GM12875 (cell line): Measurements from ENCODE around the gene MB21D2.
"Not testable (repeated sequence)": the region's sequence is repeated elsewhere in the genome, so short reads cannot be mapped to it uniquely, and the experiment has no call there.

Experiments used
- H3K4me3 ChIP-seq: one replicate; pipeline ENCODE4 v1.5.1; 2011; ENCODE audit warnings: low read depth, low read length, control low read depth
- TF ChIP-seq, protein P1 (sequence below): IDR thresholded peaks from 2 replicates; pipeline ENCODE4 v1.5.1; 2011; ENCODE audit warnings: low read depth, mild to moderate bottlenecking, control low read depth, inconsistent platforms, low read length, moderate library complexity, borderline replicate concordance; ENCODE audit not compliant: insufficient read depth

MB21D2 gene

DNA sequence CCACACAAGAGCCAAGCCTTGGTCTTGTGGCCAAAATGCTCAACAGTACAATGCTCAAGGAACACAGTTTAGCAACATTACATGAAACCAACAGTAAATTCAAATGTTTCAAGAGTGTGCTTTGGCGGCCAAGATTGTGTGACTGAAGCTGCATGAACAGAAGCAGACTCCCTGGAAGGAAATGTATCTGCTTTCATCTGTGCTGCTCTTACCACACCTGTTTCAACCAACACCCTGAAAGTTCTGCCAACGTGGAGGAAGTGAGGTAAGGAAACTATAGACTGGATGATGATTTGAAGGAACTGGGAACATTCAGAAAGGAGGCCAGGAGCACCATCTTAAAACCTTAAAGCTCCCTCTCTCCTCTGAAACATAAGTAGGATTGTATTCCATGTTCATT is 55.7 kb downstream of the MB21D2 start:
- TF ChIP-seq, protein P1, sequence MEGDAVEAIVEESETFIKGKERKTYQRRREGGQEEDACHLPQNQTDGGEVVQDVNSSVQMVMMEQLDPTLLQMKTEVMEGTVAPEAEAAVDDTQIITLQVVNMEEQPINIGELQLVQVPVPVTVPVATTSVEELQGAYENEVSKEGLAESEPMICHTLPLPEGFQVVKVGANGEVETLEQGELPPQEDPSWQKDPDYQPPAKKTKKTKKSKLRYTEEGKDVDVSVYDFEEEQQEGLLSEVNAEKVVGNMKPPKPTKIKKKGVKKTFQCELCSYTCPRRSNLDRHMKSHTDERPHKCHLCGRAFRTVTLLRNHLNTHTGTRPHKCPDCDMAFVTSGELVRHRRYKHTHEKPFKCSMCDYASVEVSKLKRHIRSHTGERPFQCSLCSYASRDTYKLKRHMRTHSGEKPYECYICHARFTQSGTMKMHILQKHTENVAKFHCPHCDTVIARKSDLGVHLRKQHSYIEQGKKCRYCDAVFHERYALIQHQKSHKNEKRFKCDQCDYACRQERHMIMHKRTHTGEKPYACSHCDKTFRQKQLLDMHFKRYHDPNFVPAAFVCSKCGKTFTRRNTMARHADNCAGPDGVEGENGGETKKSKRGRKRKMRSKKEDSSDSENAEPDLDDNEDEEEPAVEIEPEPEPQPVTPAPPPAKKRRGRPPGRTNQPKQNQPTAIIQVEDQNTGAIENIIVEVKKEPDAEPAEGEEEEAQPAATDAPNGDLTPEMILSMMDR = no peak
- H3K4me3 ChIP-seq = no peak overlapping the region

GRCh38 chr3:192860454-192860853 is 57.2 kb downstream of the MB21D2 start:
- TF ChIP-seq, protein P1 = no peak

GRCh38 chr3:192858849-192859585 is 58.6 kb downstream of the MB21D2 start:
- H3K4me3 ChIP-seq = no peak overlapping the region
- TF ChIP-seq, protein P1 = no peak

More at GRCh38 chr3:192860454-192860853, 57.2 kb downstream of the MB21D2 start:
- H3K4me3 ChIP-seq = no peak overlapping the region

DNA sequence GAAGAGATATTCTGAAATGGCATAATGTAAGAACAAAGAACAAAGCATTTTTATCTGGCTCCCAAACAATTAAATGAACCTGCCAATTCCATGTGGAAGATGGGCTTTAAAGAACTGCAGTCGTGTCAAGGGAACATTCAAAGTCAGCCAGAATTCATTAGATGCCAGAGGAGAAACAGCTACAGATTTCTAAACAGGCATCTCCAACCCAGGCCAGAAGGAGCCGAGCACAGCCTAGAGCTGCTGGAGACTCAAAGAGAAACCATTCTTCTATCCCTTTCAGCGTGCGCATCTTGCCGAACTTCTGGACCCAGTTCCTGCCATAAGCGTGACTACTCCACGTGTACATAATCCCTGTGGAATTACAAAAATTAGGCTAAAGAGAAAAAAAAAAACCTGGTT is 60.4 kb downstream of the MB21D2 start:
- TF ChIP-seq, protein P1 = no peak
- H3K4me3 ChIP-seq = no peak overlapping the region

DNA sequence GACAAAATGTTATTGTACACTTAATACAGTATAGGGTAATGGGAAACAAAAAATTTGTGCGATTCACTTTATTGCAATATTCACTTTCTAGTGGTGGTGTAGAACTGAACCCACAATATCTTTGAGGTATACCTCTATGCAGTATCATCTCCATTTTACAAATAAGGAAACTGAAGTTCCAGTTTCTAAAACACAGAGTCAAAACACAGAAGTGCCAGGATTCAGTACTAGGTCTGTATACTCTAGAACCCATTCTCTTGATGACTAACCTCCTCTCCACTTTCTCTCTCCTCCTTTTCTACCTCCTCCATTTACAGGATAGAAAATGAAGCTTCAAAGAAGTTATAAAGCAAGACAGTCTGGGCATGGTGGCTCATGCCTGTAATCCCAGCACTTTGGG is 62.2 kb downstream of the MB21D2 start:
- TF ChIP-seq, protein P1 = no peak

DNA sequence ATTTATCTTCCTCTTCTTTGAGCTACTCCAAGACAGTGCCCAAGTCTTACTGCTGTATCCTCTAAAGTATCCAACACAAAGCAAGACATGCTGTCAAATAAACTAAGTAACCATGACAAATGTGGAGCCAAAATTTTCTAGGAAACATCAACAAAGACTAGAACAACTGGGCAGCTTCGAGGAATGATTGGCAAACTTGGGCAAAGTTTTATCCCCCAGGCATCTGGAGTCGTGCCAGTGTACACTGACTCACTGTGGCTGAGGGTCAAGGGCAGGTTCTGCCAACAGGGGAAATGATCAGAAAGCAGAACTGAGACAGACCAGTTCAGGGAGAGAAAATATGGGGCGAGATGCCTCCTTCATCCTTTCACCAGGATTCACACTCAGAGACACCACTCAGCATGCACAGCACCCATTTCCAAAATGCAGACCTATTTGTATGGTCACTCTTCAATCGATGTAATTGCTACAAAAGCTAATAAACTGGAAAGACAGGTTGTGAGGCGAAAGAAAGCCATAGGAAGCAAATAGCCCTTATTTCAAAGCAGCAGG is 65.8 kb downstream of the MB21D2 start:
- H3K4me3 ChIP-seq = no peak overlapping the region
- TF ChIP-seq, protein P1 = no peak

More for the DNA sequence above, 62.2 kb downstream of the MB21D2 start:
- H3K4me3 ChIP-seq = no peak overlapping the region

GRCh38 chr3:192850451-192850981 is 67.1 kb downstream of the MB21D2 start:
- TF ChIP-seq, protein P1 = no peak
- H3K4me3 ChIP-seq = no peak overlapping the region

DNA sequence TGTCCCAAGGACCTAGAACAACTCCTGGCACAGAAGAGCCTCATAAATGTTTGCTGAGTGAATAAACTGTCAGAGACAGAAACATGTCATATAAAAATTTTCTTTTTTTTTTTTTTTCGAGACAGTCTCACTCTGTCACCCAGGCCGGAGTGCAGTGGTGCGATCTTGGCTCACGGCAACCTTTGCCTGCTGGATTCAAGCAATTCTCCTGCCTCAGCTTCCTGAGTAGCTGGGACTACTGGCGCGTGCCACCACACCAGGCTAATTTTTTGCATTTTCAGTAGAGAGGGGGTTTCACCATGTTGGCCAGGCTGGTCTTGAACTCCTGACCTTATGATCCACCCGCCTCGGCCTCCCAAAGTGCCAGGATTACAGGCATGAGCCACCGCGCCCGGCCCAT is 67.8 kb downstream of the MB21D2 start:
- not testable (repeated sequence) for H3K4me3 ChIP-seq
